ENCODE data around the gene LRWD1.

GRCh38 chr7:102447311-102447710 is 17.5 kb upstream of the LRWD1 start:
- TF ChIP-seq EP300 (IDR thresholded peaks at IDR 0.05) (no peak), CTCF (IDR thresholded peaks at IDR 0.05) (no peak)
